ACC112 (cell line): ENCODE results near the gene PRR19.
"Not testable (repeated sequence)": the region's sequence is repeated elsewhere in the genome, so short reads cannot be mapped to it uniquely, and the experiment has no call there.

Experiments used
- H2AFZ ChIP-seq: fragments of 200-600 bp; sonication (generic); one replicate; pipeline ENCODE4 v1.6.0; 2017; ENCODE audit warnings: antibody characterized with exemption, low read length; ENCODE audit not compliant: unreplicated experiment
- H3K27ac ChIP-seq: fragments of 200-600 bp; sonication (generic); 2 replicates; pipeline ENCODE4 v1.5.1; 2014; ENCODE audit warnings: low read depth, mild to moderate bottlenecking, antibody characterized with exemption, low read length, moderate library complexity
- H3K27me3 ChIP-seq: fragments of 200-600 bp; sonication (generic); 2 replicates; pipeline ENCODE4 v1.6.1; 2014; ENCODE audit warnings: mild to moderate bottlenecking, antibody characterized with exemption, low read length, moderate library complexity, mixed read lengths; ENCODE audit not compliant: insufficient read depth
- H3K36me3 ChIP-seq: fragments of 200-600 bp; sonication (generic); 2 replicates; pipeline ENCODE4 v1.6.1; 2016; ENCODE audit warnings: mild to moderate bottlenecking, antibody characterized with exemption, low read length, moderate library complexity, mixed read lengths; ENCODE audit not compliant: insufficient read depth
- H3K4me1 ChIP-seq: fragments of 200-600 bp; sonication (generic); one replicate; pipeline ENCODE4 v1.6.1; 2016; ENCODE audit warnings: low read length, mixed read lengths; ENCODE audit not compliant: insufficient read depth, unreplicated experiment, control insufficient read depth
- H3K4me3 ChIP-seq: fragments of 200-600 bp; sonication (generic); 2 replicates; pipeline ENCODE4 v1.5.1; 2014; ENCODE audit warnings: mild to moderate bottlenecking, low read depth, low read length
- H3K79me2 ChIP-seq: fragments of 200-600 bp; sonication (generic); one replicate; pipeline ENCODE4 v1.6.0; 2016; ENCODE audit warnings: low read length; ENCODE audit not compliant: control insufficient read depth, unreplicated experiment, insufficient read depth

The PRR19 gene

GRCh38 chr19:42339922-42340321 is 38.0 kb downstream of the PRR19 start:
- H2AFZ ChIP-seq, H3K27me3 ChIP-seq, H3K79me2 ChIP-seq, H3K4me1 ChIP-seq, H3K27ac ChIP-seq, H3K36me3 ChIP-seq, H3K4me3 ChIP-seq: not testable (repeated sequence)

DNA sequence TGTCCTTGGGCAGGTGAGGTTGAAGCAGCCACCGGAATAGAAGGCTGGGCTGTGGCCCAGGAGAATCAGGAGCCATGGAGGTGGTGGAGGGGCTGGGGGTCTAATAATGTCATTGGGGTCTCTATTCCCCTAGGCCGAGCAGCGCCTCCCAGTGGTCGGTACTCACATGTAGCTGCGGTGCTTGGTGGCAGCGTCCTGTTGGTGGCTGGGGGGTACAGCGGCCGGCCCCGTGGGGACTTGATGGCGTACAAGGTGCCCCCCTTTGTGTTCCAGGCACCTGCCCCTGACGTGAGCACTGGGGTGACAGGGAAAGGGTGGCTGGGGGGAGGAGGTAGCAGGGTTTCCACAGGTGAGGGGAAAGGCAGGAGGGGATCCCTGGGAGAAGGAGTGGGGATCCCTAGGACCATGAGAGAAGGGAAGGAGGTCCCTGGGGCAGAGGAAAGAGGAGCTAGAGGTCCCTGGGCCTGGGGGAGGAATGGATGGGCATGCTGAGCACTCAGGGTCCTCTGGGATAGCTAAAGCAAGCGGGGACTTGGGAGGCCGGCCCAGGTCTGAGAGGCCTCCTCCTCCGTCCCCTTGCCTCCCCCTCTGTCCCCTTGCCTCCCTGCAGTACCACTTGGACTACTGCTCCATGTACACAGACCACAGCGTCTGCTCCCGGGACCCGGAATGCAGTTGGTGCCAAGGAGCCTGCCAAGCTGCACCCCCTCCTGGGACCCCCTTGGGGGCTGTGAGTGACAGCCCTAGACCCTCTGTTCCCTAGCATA is 41.6 kb downstream of the PRR19 start:
- Histone ChIP-seq H3K36me3 (no peaks in the 10 kb centered on the region), H3K4me3 (no peak overlapping the region), H3K27ac (no peak overlapping the region), H2AFZ (no peak overlapping the region), H3K79me2 (no peaks in the 10 kb centered on the region), H3K27me3 (no peaks in the 10 kb centered on the region), H3K4me1 (no peaks in the 10 kb centered on the region)

DNA sequence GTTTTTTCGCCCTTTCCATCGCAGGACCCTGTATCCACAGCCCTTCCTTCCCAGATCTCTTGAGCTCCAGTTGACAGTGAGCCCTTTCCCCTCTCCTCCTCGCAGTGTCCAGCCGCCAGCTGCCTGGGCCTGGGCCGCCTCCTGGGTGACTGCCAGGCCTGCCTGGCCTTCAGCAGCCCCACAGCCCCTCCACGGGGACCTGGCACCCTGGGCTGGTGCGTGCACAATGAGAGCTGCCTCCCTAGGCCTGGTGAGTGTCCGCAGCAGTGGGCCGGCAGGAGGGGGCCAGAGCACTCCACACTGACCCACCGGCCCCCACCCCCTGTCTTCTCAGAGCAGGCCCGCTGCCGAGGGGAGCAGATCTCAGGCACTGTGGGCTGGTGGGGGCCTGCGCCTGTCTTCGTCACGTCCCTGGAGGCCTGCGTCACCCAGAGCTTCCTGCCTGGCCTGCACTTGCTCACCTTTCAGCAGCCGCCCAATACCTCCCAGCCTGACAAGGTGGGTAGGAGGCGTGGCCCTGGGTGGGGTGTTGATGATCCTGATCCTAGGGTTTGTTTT is 42.5 kb downstream of the PRR19 start:
- H2AFZ ChIP-seq = no peak overlapping the region

DNA sequence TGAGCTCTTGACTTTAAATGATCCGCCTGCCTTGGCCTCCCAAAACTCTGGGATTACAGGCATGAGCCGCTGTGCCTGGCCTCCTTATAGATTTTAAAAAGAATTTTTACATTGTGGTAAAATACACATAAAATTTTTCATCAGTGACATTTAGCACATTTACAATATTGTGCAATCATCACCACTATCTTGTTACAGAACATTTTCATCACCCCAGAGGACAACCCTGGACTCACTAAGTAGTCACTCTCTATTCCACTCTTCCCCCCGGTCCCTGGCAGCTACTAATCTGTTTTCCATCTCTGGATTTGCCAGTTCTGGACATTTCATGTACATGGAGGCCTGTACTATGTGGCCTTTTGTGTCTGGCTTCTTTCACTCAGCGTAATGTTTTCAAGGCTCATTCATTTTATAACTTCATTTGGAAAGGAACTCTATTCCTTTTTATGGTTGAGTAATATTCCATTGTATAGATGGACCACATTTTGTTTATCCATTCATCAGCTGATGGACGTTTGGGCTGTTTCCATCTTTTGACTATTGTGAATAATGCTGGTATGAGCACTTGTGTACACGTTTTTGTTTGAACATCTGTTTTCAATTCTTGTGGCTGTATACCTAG is 43.4 kb downstream of the PRR19 start:
- Histone ChIP-seq H3K36me3 (no peaks in the 10 kb centered on the region), H3K27ac (no peak overlapping the region), H3K4me1 (no peaks in the 10 kb centered on the region), H2AFZ (no peak overlapping the region), H3K27me3 (no peaks in the 10 kb centered on the region), H3K4me3 (no peak overlapping the region), H3K79me2 (no peaks in the 10 kb centered on the region)

More for the DNA sequence above, 42.5 kb downstream of the PRR19 start:
- H3K36me3 ChIP-seq = no peaks in the 10 kb centered on the region
- H3K4me1 ChIP-seq = no peaks in the 10 kb centered on the region
- H3K27me3 ChIP-seq = no peaks in the 10 kb centered on the region
- no peaks in the 10 kb centered on the region for H3K79me2 ChIP-seq
- no peak overlapping the region for H3K4me3 ChIP-seq
- no peak overlapping the region for H3K27ac ChIP-seq

- Histone ChIP-seq H3K4me1 (no peaks in the 10 kb centered on the region), H3K36me3 (no peaks in the 10 kb centered on the region), H3K79me2 (no peaks in the 10 kb centered on the region), H3K4me3 (no peak overlapping the region), H3K27ac (no peak overlapping the region), H2AFZ (no peak overlapping the region), H3K27me3 (no peaks in the 10 kb centered on the region)
These were observed 46.3 kb downstream of the PRR19 start for GRCh38 chr19:42348211-42348610.

GRCh38 chr19:42349378-42350107 is 47.6 kb downstream of the PRR19 start:
- H3K27me3 ChIP-seq = no peaks in the 10 kb centered on the region

GRCh38 chr19:42350417-42350816 is 48.5 kb downstream of the PRR19 start:
- Histone ChIP-seq H3K27ac (no peak overlapping the region), H3K36me3 (no peaks in the 10 kb centered on the region), H3K4me3 (no peak overlapping the region), H3K4me1 (no peaks in the 10 kb centered on the region), H2AFZ (no peak overlapping the region), H3K27me3 (no peaks in the 10 kb centered on the region), H3K79me2 (no peaks in the 10 kb centered on the region)

More at GRCh38 chr19:42349378-42350107, 47.6 kb downstream of the PRR19 start:
- Histone ChIP-seq H3K36me3 (no peaks in the 10 kb centered on the region), H2AFZ (no peak overlapping the region), H3K27ac (no peak overlapping the region), H3K4me1 (no peaks in the 10 kb centered on the region), H3K4me3 (no peak overlapping the region), H3K79me2 (no peaks in the 10 kb centered on the region)

- Histone ChIP-seq H3K36me3 (no peaks in the 10 kb centered on the region), H3K27ac (no peak overlapping the region)
These were observed 49.3 kb downstream of the PRR19 start for GRCh38 chr19:42351079-42351735.

GRCh38 chr19:42352301-42353259 is 50.6 kb downstream of the PRR19 start:
- Histone ChIP-seq H3K27me3 (no peaks in the 10 kb centered on the region), H3K27ac (no peak overlapping the region), H3K4me1 (no peaks in the 10 kb centered on the region), H3K79me2 (no peaks in the 10 kb centered on the region), H3K36me3 (no peaks in the 10 kb centered on the region), H3K4me3 (no peak overlapping the region), H2AFZ (no peak overlapping the region)

More at GRCh38 chr19:42351079-42351735, 49.3 kb downstream of the PRR19 start:
- no peak overlapping the region for H2AFZ ChIP-seq
- no peaks in the 10 kb centered on the region for H3K27me3 ChIP-seq
- H3K4me1 ChIP-seq = no peaks in the 10 kb centered on the region
- H3K79me2 ChIP-seq = no peaks in the 10 kb centered on the region
- no peak overlapping the region for H3K4me3 ChIP-seq
